Measurements from ENCODE around the gene IDNK.

- TF ChIP-seq, protein P1, sequence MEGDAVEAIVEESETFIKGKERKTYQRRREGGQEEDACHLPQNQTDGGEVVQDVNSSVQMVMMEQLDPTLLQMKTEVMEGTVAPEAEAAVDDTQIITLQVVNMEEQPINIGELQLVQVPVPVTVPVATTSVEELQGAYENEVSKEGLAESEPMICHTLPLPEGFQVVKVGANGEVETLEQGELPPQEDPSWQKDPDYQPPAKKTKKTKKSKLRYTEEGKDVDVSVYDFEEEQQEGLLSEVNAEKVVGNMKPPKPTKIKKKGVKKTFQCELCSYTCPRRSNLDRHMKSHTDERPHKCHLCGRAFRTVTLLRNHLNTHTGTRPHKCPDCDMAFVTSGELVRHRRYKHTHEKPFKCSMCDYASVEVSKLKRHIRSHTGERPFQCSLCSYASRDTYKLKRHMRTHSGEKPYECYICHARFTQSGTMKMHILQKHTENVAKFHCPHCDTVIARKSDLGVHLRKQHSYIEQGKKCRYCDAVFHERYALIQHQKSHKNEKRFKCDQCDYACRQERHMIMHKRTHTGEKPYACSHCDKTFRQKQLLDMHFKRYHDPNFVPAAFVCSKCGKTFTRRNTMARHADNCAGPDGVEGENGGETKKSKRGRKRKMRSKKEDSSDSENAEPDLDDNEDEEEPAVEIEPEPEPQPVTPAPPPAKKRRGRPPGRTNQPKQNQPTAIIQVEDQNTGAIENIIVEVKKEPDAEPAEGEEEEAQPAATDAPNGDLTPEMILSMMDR (IDR thresholded peaks at IDR 0.05), result no peak
- TF ChIP-seq POLR2A (IDR thresholded peaks at IDR 0.05), result no peak
Observed at GRCh38 chr9:83670381-83670780, 47.4 kb downstream of the IDNK start.

Data from adrenal gland (tissue), 5 donors.